CD4-positive, alpha-beta T cell (primary cell): ENCODE results near the gene MDM1. TPM values are rescaled to one million over a fixed set of nuclear protein-coding genes. Genes with fewer than 3 reads are reported as not detected.

Experiments
- ATAC-seq: fragments of 200-7000 bp; cut with Tn5 transposase; one replicate; pipeline ENCODE4 v1.10.0; 2022; ENCODE audit warnings: mild to moderate bottlenecking; ENCODE audit not compliant: poor library complexity
- CTCF ChIA-PET: fragments of 350-600 bp; sonication (Branson Sonifier 250); formaldehyde crosslinking; loops from one replicate; lab custom pipeline; 2021; ENCODE audit warnings: antibody characterized with exemption, inconsistent platforms; lab: Charles Lee
- POLR2A ChIA-PET: fragments of 350-600 bp; sonication (Branson Sonifier 250); formaldehyde crosslinking; loops from one replicate; lab custom pipeline; 2021; ENCODE audit warnings: antibody characterized with exemption, inconsistent platforms; lab: Charles Lee
- DNase-seq, 14 experiments: peaks; one replicate each; pipeline ENCODE4 v3.0.0-alpha.2; 2013 to 2020; ENCODE audit warnings: mixed read lengths in 2 of 14
- H3K27ac ChIP-seq, 2 donors: one replicate each; pipeline versions ENCODE4 v1.5.1 to v1.7.0; 2013; ENCODE audit warnings: low read length in 2 of 2, low read depth in 1 of 2, mild to moderate bottlenecking in 1 of 2
- H3K27me3 ChIP-seq, 2 experiments: 1 replicate in 1 of 2; 2 replicates in 1 of 2; pipeline versions ENCODE4 v1.6.1 to v1.7.0; 2013; ENCODE audit warnings: low read length in 2 of 2, control low read depth in 1 of 2, mild to moderate bottlenecking in 1 of 2, moderate library complexity in 1 of 2; ENCODE audit not compliant: insufficient read depth in 2 of 2, control insufficient read depth in 1 of 2
- H3K36me3 ChIP-seq: one replicate; pipeline ENCODE4 v1.6.1; 2013; ENCODE audit warnings: low read length, control low read depth; ENCODE audit not compliant: insufficient read depth
- H3K4me1 ChIP-seq: one replicate; pipeline ENCODE4 v1.6.1; 2013; ENCODE audit warnings: low read length, control low read depth; ENCODE audit not compliant: insufficient read depth
- H3K4me3 ChIP-seq: one replicate; pipeline ENCODE4 v1.5.1; 2013; ENCODE audit warnings: mild to moderate bottlenecking, low read length, moderate library complexity
- H3K9me3 ChIP-seq, 2 experiments: 1 replicate in 1 of 2; 2 replicates in 1 of 2; pipeline versions ENCODE4 v1.6.1 to v1.7.0; 2013; ENCODE audit warnings: low read length in 2 of 2, mild to moderate bottlenecking in 2 of 2, control low read depth in 1 of 2, moderate library complexity in 1 of 2; ENCODE audit not compliant: control insufficient read depth in 1 of 2, insufficient read depth in 1 of 2
- H3K27ac Mint-ChIP-seq: one replicate; pipeline ENCODE4 v1.8.0; 2020; ENCODE audit warnings: mixed read lengths
- H3K27me3 Mint-ChIP-seq: one replicate; pipeline ENCODE4 v1.8.0; 2021; ENCODE audit warnings: mixed read lengths
- H3K36me3 Mint-ChIP-seq: one replicate; pipeline ENCODE4 v1.8.0; 2021; ENCODE audit warnings: low read depth, mixed read lengths
- H3K4me1 Mint-ChIP-seq: one replicate; pipeline ENCODE4 v1.8.0; 2021; ENCODE audit warnings: low read depth, mixed read lengths
- H3K4me3 Mint-ChIP-seq: one replicate; pipeline ENCODE4 v1.8.0; 2020; ENCODE audit warnings: mild to moderate bottlenecking, mixed read lengths
- H3K9me3 Mint-ChIP-seq: one replicate; pipeline ENCODE4 v1.8.0; 2020; ENCODE audit warnings: mixed read lengths
- intact Hi-C, 2 experiments: fragments of 100-400 bp; cut with DNase I in 1 of 2; cut with micrococcal nuclease in 1 of 2; formaldehyde crosslinking; loops; one replicate each; pipeline versions ENCODE4 v1.15.1 to v1.9.0; 2023 to 2025; cut with DNase I, micrococcal nuclease
- total RNA-seq, 174 experiments: library from RNA in 2 of 174; stranded (reverse) in 2 of 174; gene quantifications; one replicate each; pipeline ENCODE4 v1.2.3 and lab custom pipeline; 2021 to 2026
- TF ChIP-seq, protein P1 (sequence below): fragments of 200-600 bp; IDR thresholded peaks from one replicate; pipeline ENCODE4 v1.8.0; 2022; ENCODE audit warnings: antibody characterized with exemption, mild to moderate bottlenecking

MDM1 gene
- total RNA-seq, 2 experiments from 2014 or later, result 11.0 to 11.6 TPM

DNA sequence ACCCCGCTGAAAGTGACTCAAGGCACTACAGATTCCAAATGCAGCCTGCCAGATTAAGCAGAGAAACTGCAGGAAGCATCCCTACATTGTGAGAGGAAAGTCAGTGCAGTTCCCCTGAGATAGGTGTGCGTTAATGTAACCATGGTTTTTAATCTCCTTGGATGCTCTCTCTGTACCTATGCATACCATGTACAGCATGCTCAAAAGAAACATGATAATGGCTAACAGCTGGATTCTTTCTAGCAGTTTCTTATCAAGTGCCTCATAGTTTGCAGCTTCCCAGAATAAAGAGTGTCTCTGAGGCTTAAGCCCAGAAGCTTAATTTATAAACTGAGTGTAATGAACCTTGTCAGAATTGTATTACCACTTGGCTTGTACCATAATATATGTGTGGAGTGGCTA is 17.1 kb upstream of the MDM1 start:
- H3K27me3 Mint-ChIP-seq, result no peaks in the 10 kb centered on the region
- TF ChIP-seq, protein P1, sequence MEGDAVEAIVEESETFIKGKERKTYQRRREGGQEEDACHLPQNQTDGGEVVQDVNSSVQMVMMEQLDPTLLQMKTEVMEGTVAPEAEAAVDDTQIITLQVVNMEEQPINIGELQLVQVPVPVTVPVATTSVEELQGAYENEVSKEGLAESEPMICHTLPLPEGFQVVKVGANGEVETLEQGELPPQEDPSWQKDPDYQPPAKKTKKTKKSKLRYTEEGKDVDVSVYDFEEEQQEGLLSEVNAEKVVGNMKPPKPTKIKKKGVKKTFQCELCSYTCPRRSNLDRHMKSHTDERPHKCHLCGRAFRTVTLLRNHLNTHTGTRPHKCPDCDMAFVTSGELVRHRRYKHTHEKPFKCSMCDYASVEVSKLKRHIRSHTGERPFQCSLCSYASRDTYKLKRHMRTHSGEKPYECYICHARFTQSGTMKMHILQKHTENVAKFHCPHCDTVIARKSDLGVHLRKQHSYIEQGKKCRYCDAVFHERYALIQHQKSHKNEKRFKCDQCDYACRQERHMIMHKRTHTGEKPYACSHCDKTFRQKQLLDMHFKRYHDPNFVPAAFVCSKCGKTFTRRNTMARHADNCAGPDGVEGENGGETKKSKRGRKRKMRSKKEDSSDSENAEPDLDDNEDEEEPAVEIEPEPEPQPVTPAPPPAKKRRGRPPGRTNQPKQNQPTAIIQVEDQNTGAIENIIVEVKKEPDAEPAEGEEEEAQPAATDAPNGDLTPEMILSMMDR, result no peak
- no peak for ATAC-seq
- DNase-seq, result no peak
- Histone ChIP-seq H3K4me1 (peaks cover 4% of the 10 kb centered on the region), H3K27me3 (no peaks in the 10 kb centered on the region), H3K36me3 (no peaks in the 10 kb centered on the region), H3K4me3 (no peak overlapping the region), H3K9me3 (no peaks in the 10 kb centered on the region), H3K27ac (no peak overlapping the region)
- intact Hi-C loops, result no loop called here
- H3K4me3 Mint-ChIP-seq, result no peak overlapping the region
- H3K9me3 Mint-ChIP-seq, result no peaks in the 10 kb centered on the region
- H3K27ac Mint-ChIP-seq, result no peak overlapping the region
- H3K36me3 Mint-ChIP-seq, result no peaks in the 10 kb centered on the region
- CTCF ChIA-PET, result interaction anchor here (0.7 kb wide), 1 partner anchor 10 kb away, joined by 3 read pairs; no protein-coding TSS in a partner anchor
- H3K4me1 Mint-ChIP-seq, result peaks cover 7% of the 10 kb centered on the region
- POLR2A ChIA-PET, result interaction anchor here (0.9 kb wide), 1 partner anchor 10 kb away, joined by 4 read pairs; no protein-coding TSS in a partner anchor

DNA sequence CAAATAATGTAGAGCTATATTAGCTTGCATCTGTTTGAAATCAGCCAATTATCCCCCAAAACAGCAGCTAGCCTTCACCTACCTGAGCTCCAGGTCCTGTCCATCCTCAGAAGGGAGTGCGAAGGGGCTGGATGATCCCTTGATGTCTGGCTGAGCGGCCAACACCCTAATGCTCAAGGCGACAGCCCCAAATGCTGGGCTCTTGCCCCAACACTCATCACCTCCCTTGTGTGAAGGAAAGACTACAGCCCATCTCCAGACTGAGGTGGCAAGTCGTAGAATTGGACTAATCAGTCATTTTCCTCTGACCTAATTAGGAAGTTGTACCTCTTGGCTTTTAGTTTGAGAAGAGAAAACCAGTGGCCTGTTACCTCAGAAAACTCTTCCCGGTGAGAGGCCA is 16.3 kb upstream of the MDM1 start:
- no peak for DNase-seq
- Mint-ChIP-seq H3K27me3 (no peaks in the 10 kb centered on the region), H3K36me3 (no peaks in the 10 kb centered on the region), H3K27ac (no peak overlapping the region), H3K9me3 (no peaks in the 10 kb centered on the region), H3K4me3 (no peak overlapping the region), H3K4me1 (peaks cover 7% of the 10 kb centered on the region)
- no peaks in the 10 kb centered on the region for H3K27me3 ChIP-seq
- no peak overlapping the region for H3K27ac ChIP-seq
- H3K4me1 ChIP-seq, result peaks cover 4% of the 10 kb centered on the region
- TF ChIP-seq, protein P1, result no peak
- no peaks in the 10 kb centered on the region for H3K9me3 ChIP-seq
- ChIA-PET CTCF (no interaction called here), POLR2A (interaction anchor here (0.9 kb wide), 1 partner anchor 10 kb away, joined by 4 read pairs; no protein-coding TSS in a partner anchor)
- H3K4me3 ChIP-seq, result no peak overlapping the region
- no peak for ATAC-seq
- intact Hi-C loops, result no loop called here
- no peaks in the 10 kb centered on the region for H3K36me3 ChIP-seq

DNA sequence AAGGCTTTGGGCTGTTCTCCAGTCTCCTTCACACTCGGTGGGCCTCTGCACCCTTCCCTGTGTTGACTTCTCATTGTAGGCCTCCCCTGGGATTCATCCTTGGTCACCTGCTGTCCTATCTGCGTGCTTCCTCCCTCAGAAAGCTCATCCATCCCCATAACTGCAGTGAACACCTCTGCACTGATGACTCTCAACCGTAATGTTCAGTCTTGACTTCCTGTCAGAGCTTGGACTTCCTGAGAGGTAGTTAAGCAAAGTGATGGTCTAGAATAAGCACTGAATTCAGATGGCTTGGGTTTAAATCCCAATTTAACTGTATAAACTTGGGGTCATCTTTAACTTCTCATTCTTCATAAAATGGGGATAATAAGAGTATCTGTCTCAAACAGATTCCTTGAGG is 13.6 kb upstream of the MDM1 start:
- no peak overlapping the region for H3K4me3 Mint-ChIP-seq
- ChIA-PET CTCF (no interaction called here), POLR2A (no interaction called here)
- no peaks in the 10 kb centered on the region for H3K27me3 Mint-ChIP-seq
- ATAC-seq (no peak), DNase-seq (no peak)
- Histone ChIP-seq H3K4me1 (peaks cover 4% of the 10 kb centered on the region), H3K27me3 (peaks cover 0 to 2% of the 10 kb centered on the region in 2 experiments), H3K4me3 (no peak overlapping the region), H3K27ac (no peak overlapping the region), H3K9me3 (no peaks in the 10 kb centered on the region), H3K36me3 (no peaks in the 10 kb centered on the region)
- no peaks in the 10 kb centered on the region for H3K9me3 Mint-ChIP-seq
- H3K4me1 Mint-ChIP-seq, result peaks cover 7% of the 10 kb centered on the region
- no peaks in the 10 kb centered on the region for H3K36me3 Mint-ChIP-seq
- intact Hi-C loops, result no loop called here
- TF ChIP-seq, protein P1, result no peak
- no peak overlapping the region for H3K27ac Mint-ChIP-seq
